Keratinocyte (primary cell): Measurements from ENCODE around the gene AGAP5. TPM values are rescaled to one million over a fixed set of nuclear protein-coding genes. Genes with fewer than 3 reads are reported as not detected.

Experiments used
- DNase-seq: peaks from one replicate; pipeline ENCODE4 v3.0.0-alpha.2; 2011; ENCODE audit warnings: low read depth, missing footprints, low spot score
- FAIRE-seq: peaks from 2 replicates; lab custom pipeline; 2011; peaks lifted over from hg19 to GRCh38; lab: Jason Lieb, UNC
- H2AFZ ChIP-seq: 2 replicates; pipeline ENCODE4 v1.6.0; 2012; ENCODE audit warnings: low read length, control low read depth, inconsistent platforms; ENCODE audit not compliant: control insufficient read depth
- H3K27ac ChIP-seq: 2 replicates; pipeline ENCODE4 v1.5.1; 2011; ENCODE audit warnings: low read length; ENCODE audit not compliant: control insufficient read depth, insufficient read depth
- H3K27me3 ChIP-seq: 3 replicates; pipeline ENCODE4 v1.6.0; 2011; ENCODE audit warnings: low read length; ENCODE audit not compliant: control insufficient read depth, insufficient read depth; ENCODE audit errors: extremely low read depth
- H3K36me3 ChIP-seq, 2 experiments: 2 replicates in 1 of 2; 3 replicates in 1 of 2; pipeline ENCODE4 v1.5.1; 2011; ENCODE audit warnings: low read length in 2 of 2, mild to moderate bottlenecking in 1 of 2; ENCODE audit not compliant: control insufficient read depth in 2 of 2, insufficient read depth in 2 of 2; ENCODE audit errors: extremely low read depth in 1 of 2
- H3K4me1 ChIP-seq: 3 replicates; pipeline ENCODE4 v1.5.1; 2011; ENCODE audit warnings: low read length; ENCODE audit not compliant: control insufficient read depth, insufficient read depth; ENCODE audit errors: extremely low read depth
- H3K4me2 ChIP-seq: 3 replicates; pipeline ENCODE4 v1.6.0; 2011; ENCODE audit warnings: low read depth, low read length; ENCODE audit not compliant: control insufficient read depth, insufficient read depth; ENCODE audit errors: extremely low read depth
- H3K4me3 ChIP-seq, 3 experiments: fragments of 200-600 bp in 1 of 3; sonication (generic) in 1 of 3; 2 replicates in 2 of 3; 3 replicates in 1 of 3; pipeline ENCODE4 v1.5.1; 2011 to 2016; ENCODE audit warnings: low read length in 3 of 3, mild to moderate bottlenecking in 3 of 3, control low read depth in 2 of 3, inconsistent platforms in 1 of 3, low read depth in 1 of 3, mixed read lengths in 1 of 3, mixed run types in 1 of 3, moderate library complexity in 1 of 3; ENCODE audit not compliant: control insufficient read depth in 2 of 3, insufficient read depth in 2 of 3; ENCODE audit errors: extremely low read depth in 1 of 3
- H3K79me2 ChIP-seq: 2 replicates; pipeline ENCODE4 v1.6.0; 2012; ENCODE audit warnings: low read length; ENCODE audit not compliant: control insufficient read depth, insufficient read depth
- H3K9ac ChIP-seq: 3 replicates; pipeline ENCODE4 v1.6.0; 2011; ENCODE audit warnings: low read length; ENCODE audit not compliant: control insufficient read depth, insufficient read depth; ENCODE audit errors: extremely low read depth
- H3K9me1 ChIP-seq: 3 replicates; pipeline ENCODE4 v1.6.0; 2011; ENCODE audit warnings: low read length; ENCODE audit not compliant: control insufficient read depth, insufficient read depth; ENCODE audit errors: extremely low read depth
- H3K9me3 ChIP-seq: 2 replicates; pipeline ENCODE4 v1.5.1; 2012; ENCODE audit warnings: low read depth, low read length; ENCODE audit not compliant: control insufficient read depth
- H4K20me1 ChIP-seq: 3 replicates; pipeline ENCODE4 v1.6.0; 2011; ENCODE audit warnings: low read length; ENCODE audit not compliant: control insufficient read depth, insufficient read depth; ENCODE audit errors: extremely low read depth
- EZH2 ChIP-seq: IDR thresholded peaks from one replicate; pipeline ENCODE4 v1.6.1; 2012; ENCODE audit warnings: inconsistent platforms, mild to moderate bottlenecking, low read length, moderate library complexity
- dilution Hi-C: fragments of 300-500 bp; cut with MboI; formaldehyde crosslinking; loops from one replicate; pipeline ENCODE4 v1.7.0; 2020; ENCODE audit warnings: low sequenced_read_pairs; ENCODE audit not compliant: extremely low pct_ligation_motif_present
- polyA plus RNA-seq, 5 experiments: library from polyadenylated mRNA; depleted of rRNA in 3 of 5; stranded (reverse) in 3 of 5; stranded (forward) in 1 of 5; unstranded in 1 of 5; fragments of >200 nt; gene quantifications; 1 replicate in 1 of 5; 2 replicates in 3 of 5; 3 replicates in 1 of 5; pipeline versions ENCODE4 v1.2.1 to v1.2.3, GENCODE V29; 2011 to 2012; ENCODE audit warnings: missing spikeins in 2 of 5, low read depth in 1 of 5, low replicate concordance in 1 of 5
- TF ChIP-seq, protein P1 (sequence below), 3 experiments: IDR thresholded peaks in 1 of 3; conservative IDR thresholded peaks in 1 of 3; optimal IDR thresholded peaks in 1 of 3; 2 replicates in 2 of 3; 3 replicates in 1 of 3; pipeline versions ENCODE3 to v1.5.1; 2011; ENCODE audit warnings: low read length in 3 of 3, mild to moderate bottlenecking in 3 of 3, moderate library complexity in 2 of 3, control low read depth in 1 of 3, inconsistent platforms in 1 of 3; ENCODE audit not compliant: insufficient read depth in 2 of 3; ENCODE audit errors: extremely low read depth in 1 of 3

Gene AGAP5
- polyA plus RNA-seq, 1 donor (not counting 4 experiments of a cell fraction or from before 2014, with no cell fraction given): 3.6 TPM

DNA sequence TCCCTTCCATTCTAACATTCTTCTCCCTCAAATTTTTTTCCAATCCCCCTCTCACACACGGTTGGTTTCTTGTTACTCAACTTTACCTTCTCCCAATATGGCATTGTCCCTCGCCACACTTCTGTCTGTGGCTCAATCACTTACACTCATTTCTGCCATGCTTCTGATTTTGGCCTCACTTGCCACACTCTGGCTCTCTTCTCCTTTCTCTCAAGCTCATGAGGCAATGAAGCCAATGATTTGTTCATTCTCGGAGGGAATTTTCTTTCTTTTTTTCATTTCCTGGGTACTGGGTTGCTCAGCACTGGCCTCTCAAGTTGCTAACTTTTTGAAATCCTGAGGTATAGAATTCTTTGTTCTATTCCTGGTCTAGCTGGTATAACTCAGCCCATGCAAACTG, 52.7 kb downstream of the AGAP5 start:
- Histone ChIP-seq H3K4me3 (no peak overlapping the region), H3K27ac (no peak overlapping the region), H3K9me1 (no peaks in the 10 kb centered on the region), H3K9ac (no peak overlapping the region), H3K4me1 (peaks cover 7% of the 10 kb centered on the region), H4K20me1 (no peaks in the 10 kb centered on the region), H3K36me3 (no peaks in the 10 kb centered on the region), H3K4me2 (no peak overlapping the region), H3K9me3 (no peaks in the 10 kb centered on the region), H3K79me2 (no peaks in the 10 kb centered on the region), H3K27me3 (no peaks in the 10 kb centered on the region), H2AFZ (no peak overlapping the region)
- TF ChIP-seq EZH2: no peak
- TF ChIP-seq, protein P1, sequence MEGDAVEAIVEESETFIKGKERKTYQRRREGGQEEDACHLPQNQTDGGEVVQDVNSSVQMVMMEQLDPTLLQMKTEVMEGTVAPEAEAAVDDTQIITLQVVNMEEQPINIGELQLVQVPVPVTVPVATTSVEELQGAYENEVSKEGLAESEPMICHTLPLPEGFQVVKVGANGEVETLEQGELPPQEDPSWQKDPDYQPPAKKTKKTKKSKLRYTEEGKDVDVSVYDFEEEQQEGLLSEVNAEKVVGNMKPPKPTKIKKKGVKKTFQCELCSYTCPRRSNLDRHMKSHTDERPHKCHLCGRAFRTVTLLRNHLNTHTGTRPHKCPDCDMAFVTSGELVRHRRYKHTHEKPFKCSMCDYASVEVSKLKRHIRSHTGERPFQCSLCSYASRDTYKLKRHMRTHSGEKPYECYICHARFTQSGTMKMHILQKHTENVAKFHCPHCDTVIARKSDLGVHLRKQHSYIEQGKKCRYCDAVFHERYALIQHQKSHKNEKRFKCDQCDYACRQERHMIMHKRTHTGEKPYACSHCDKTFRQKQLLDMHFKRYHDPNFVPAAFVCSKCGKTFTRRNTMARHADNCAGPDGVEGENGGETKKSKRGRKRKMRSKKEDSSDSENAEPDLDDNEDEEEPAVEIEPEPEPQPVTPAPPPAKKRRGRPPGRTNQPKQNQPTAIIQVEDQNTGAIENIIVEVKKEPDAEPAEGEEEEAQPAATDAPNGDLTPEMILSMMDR (optimal IDR thresholded peaks at IDR 0.05 in 1 of 3, IDR thresholded peaks at IDR 0.05 in 1 of 3, conservative IDR thresholded peaks at IDR 0.05 in 1 of 3; ENCODE audit: extremely low read depth in 1 of 3, insufficient read depth in 2 of 3, low read length in 3 of 3): no peak
- FAIRE-seq: no peak
- no peak for DNase-seq
- dilution Hi-C loops: no loop called here

- no peaks in the 10 kb centered on the region for H3K36me3 ChIP-seq
- no peak overlapping the region for H2AFZ ChIP-seq
- H3K4me1 ChIP-seq: peaks cover 4% of the 10 kb centered on the region
- H3K4me2 ChIP-seq: no peak overlapping the region
- dilution Hi-C loops: no loop called here
- H3K9me1 ChIP-seq: no peaks in the 10 kb centered on the region
- H4K20me1 ChIP-seq: no peaks in the 10 kb centered on the region
- no peak for DNase-seq
- no peak for FAIRE-seq
- H3K79me2 ChIP-seq: no peaks in the 10 kb centered on the region
- no peak overlapping the region for H3K27ac ChIP-seq
- no peak overlapping the region for H3K4me3 ChIP-seq
- TF ChIP-seq, protein P1 (optimal IDR thresholded peaks at IDR 0.05 in 1 of 3, IDR thresholded peaks at IDR 0.05 in 1 of 3, conservative IDR thresholded peaks at IDR 0.05 in 1 of 3; ENCODE audit: extremely low read depth in 1 of 3, insufficient read depth in 2 of 3, low read length in 3 of 3): no peak
- no peak for TF ChIP-seq EZH2
- H3K9me3 ChIP-seq: no peaks in the 10 kb centered on the region
- H3K27me3 ChIP-seq: no peaks in the 10 kb centered on the region
- H3K9ac ChIP-seq: no peak overlapping the region
Measured at GRCh38 chr10:73644767-73645166, 53.1 kb downstream of the AGAP5 start.
